HepG2 (cell line): ENCODE results near the gene SLC25A25. TPM values are rescaled to one million over a fixed set of nuclear protein-coding genes. Genes with fewer than 3 reads are reported as not detected.

Experiments
- EED ChIP-seq: sonication (generic); formaldehyde crosslinking; IDR thresholded peaks from 2 replicates; pipeline ENCODE4 v1.5.0; 2020; ENCODE audit warnings: mild to moderate bottlenecking, missing genetic modification reagents
- HMG20B ChIP-seq: conservative IDR thresholded peaks from 2 replicates; pipeline ENCODE4 v1.6.1; 2016; ENCODE audit warnings: missing genetic modification reagents, missing compliant biosample characterization
- MATR3 ChIP-seq: sonication (generic); formaldehyde crosslinking; IDR thresholded peaks from 2 replicates; pipeline ENCODE4 v1.4.0; 2020; ENCODE audit warnings: missing genetic modification reagents
- PAXIP1 ChIP-seq: sonication (generic); formaldehyde crosslinking; conservative IDR thresholded peaks from 2 replicates; pipeline ENCODE4 v1.4.0; 2020; ENCODE audit warnings: mild to moderate bottlenecking, missing genetic modification reagents, moderate library complexity
- RBFOX2 ChIP-seq: fragments of 200-400 bp; formaldehyde crosslinking; IDR thresholded peaks from 2 replicates; pipeline ENCODE4 v1.6.1; 2017; ENCODE audit warnings: low read depth, mild to moderate bottlenecking, low read length
- SRSF9 ChIP-seq: fragments of 200-400 bp; formaldehyde crosslinking; IDR thresholded peaks from 2 replicates; pipeline ENCODE4 v1.6.1; 2018; ENCODE audit warnings: borderline replicate concordance, mild to moderate bottlenecking, low read depth, low read length; ENCODE audit not compliant: insufficient read depth, poor library complexity, severe bottlenecking
- TARDBP ChIP-seq: sonication (generic); formaldehyde crosslinking; IDR thresholded peaks from 2 replicates; pipeline ENCODE4 v1.8.0; 2022; ENCODE audit warnings: mild to moderate bottlenecking, missing genetic modification reagents
- TBX3 ChIP-seq: fragments of 450-650 bp; IDR thresholded peaks from 2 replicates; pipeline ENCODE4 v1.6.1; 2017; ENCODE audit warnings: antibody characterized with exemption, mild to moderate bottlenecking, inconsistent platforms, borderline replicate concordance
- UBTF ChIP-seq: sonication (generic); formaldehyde crosslinking; IDR thresholded peaks from 2 replicates; pipeline ENCODE4 v1.4.0; 2020; ENCODE audit warnings: mild to moderate bottlenecking, missing genetic modification reagents
- ZBTB1 ChIP-seq: sonication (generic); formaldehyde crosslinking; IDR thresholded peaks from 2 replicates; pipeline ENCODE4 v1.4.0; 2020; ENCODE audit warnings: missing genetic modification reagents, borderline replicate concordance
- ZNF512B ChIP-seq: sonication (generic); formaldehyde crosslinking; IDR thresholded peaks from 2 replicates; pipeline ENCODE4 v1.5.1; 2020; ENCODE audit warnings: missing genetic modification reagents, mild to moderate bottlenecking, borderline replicate concordance
- ZNF782 ChIP-seq: sonication (generic); formaldehyde crosslinking; IDR thresholded peaks from 2 replicates; pipeline ENCODE4 v1.4.0; 2020; ENCODE audit warnings: missing genetic modification reagents, mild to moderate bottlenecking, borderline replicate concordance
- polyA plus RNA-seq, 8 experiments: library from polyadenylated mRNA; depleted of rRNA in 3 of 8; stranded (reverse) in 7 of 8; unstranded in 1 of 8; fragments of >200 nt; fragmentation: Illumina TruSeq in 4 of 8; extraction: Trizol in 4 of 8; gene quantifications; 2 replicates each; pipeline versions ENCODE4 v1.2.1 to v1.2.3, GENCODE V29; 2011 to 2016; ENCODE audit warnings: low read depth in 4 of 8, missing spikeins in 1 of 8, mixed read lengths in 1 of 8; ENCODE audit not compliant: insufficient read depth in 1 of 8
- total RNA-seq, 5 experiments: library from RNA; depleted of rRNA; stranded (reverse); fragments of >200 nt; fragmentation: Illumina TruSeq; extraction: Trizol; gene quantifications; 2 replicates each; pipeline ENCODE4 v1.2.3, GENCODE V29; 2016; ENCODE audit warnings: low read depth in 1 of 5
- TF ChIP-seq, protein P1 (sequence below): sonication (generic); formaldehyde crosslinking; IDR thresholded peaks from 2 replicates; pipeline ENCODE4 v1.5.0; 2020; ENCODE audit warnings: missing genetic modification reagents
- TF ChIP-seq, protein P2 (sequence below): sonication (generic); formaldehyde crosslinking; IDR thresholded peaks from 2 replicates; pipeline ENCODE4 v1.8.0; 2022; ENCODE audit warnings: mild to moderate bottlenecking, missing genetic modification reagents, borderline replicate concordance

SLC25A25 gene
- total and polyA plus RNA-seq, 2 of the 13 experiments (the other 11 are each of a cell fraction or from before 2014, with no cell fraction given), result 10.5 to 24.8 TPM

- TF ChIP-seq ZNF512B (CRISPR knock-in tag) (no peak), TARDBP (CRISPR knock-in tag) (no peak), UBTF (CRISPR knock-in tag) (no peak), TBX3 (no peak), RBFOX2 (peak; percentile 58), ZNF782 (CRISPR knock-in tag) (no peak), PAXIP1 (peak; percentile 19; the same call in 1 of the 2 replicates), ZBTB1 (CRISPR knock-in tag) (no peak), HMG20B (CRISPR knock-in tag) (no peak), SRSF9 (no peak), EED (CRISPR knock-in tag) (no peak), MATR3 (CRISPR knock-in tag) (no peak)
- TF ChIP-seq, protein P1, sequence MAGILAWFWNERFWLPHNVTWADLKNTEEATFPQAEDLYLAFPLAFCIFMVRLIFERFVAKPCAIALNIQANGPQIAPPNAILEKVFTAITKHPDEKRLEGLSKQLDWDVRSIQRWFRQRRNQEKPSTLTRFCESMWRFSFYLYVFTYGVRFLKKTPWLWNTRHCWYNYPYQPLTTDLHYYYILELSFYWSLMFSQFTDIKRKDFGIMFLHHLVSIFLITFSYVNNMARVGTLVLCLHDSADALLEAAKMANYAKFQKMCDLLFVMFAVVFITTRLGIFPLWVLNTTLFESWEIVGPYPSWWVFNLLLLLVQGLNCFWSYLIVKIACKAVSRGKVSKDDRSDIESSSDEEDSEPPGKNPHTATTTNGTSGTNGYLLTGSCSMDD (CRISPR knock-in tag), result no peak
- TF ChIP-seq, protein P2, sequence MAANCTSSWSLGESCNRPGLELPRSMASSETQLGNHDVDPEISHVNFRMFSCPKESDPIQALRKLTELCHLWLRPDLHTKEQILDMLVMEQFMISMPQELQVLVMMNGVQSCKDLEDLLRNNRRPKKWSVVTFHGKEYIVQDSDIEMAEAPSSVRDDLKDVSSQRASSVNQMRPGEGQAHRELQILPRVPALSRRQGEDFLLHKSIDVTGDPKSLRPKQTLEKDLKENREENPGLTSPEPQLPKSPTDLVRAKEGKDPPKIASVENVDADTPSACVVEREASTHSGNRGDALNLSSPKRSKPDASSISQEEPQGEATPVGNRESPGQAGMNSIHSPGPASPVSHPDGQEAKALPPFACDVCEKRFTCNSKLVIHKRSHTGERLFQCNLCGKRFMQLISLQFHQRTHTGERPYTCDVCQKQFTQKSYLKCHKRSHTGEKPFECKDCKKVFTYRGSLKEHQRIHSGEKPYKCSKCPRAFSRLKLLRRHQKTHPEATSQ (CRISPR knock-in tag), result no peak
Observed at GRCh38 chr9:128066713-128067644, 1.1 kb upstream of the SLC25A25 start, which contains the start of gene NAIF1 (continued).
